Transverse colon (tissue), 4 donors: ENCODE results near the gene GFPT1. TPM values are rescaled to one million over a fixed set of nuclear protein-coding genes. Genes with fewer than 3 reads are reported as not detected.

Experiments
- DNase-seq: peaks from one replicate; pipeline ENCODE4 v3.0.0-alpha.2; 2019
- H3K27ac ChIP-seq, 4 donors: fragments of 200-600 bp; sonication (generic); 2 replicates each; pipeline ENCODE4 v1.5.1; 2016 to 2018; ENCODE audit warnings: inconsistent platforms in 4 of 4
- H3K27me3 ChIP-seq: fragments of 200-600 bp; sonication (generic); 2 replicates; pipeline ENCODE4 v1.5.1; 2017; ENCODE audit warnings: inconsistent platforms
- H3K36me3 ChIP-seq, 4 donors: fragments of 200-600 bp; sonication (generic); 2 replicates each; pipeline ENCODE4 v1.5.1; 2017 to 2019; ENCODE audit warnings: inconsistent platforms in 4 of 4
- H3K4me1 ChIP-seq, 4 donors: fragments of 200-600 bp; sonication (generic); 2 replicates each; pipeline ENCODE4 v1.5.1; 2017 to 2020; ENCODE audit warnings: inconsistent platforms in 4 of 4
- H3K4me3 ChIP-seq, 4 donors: fragments of 200-600 bp; sonication (generic); 1 replicate in 1 of 4; 2 replicates in 3 of 4; pipeline versions ENCODE4 v1.5.1 to v1.6.1; 2017 to 2019; ENCODE audit warnings: inconsistent platforms in 4 of 4
- H3K9me3 ChIP-seq, 2 donors: fragments of 200-600 bp; sonication (generic); 2 replicates each; pipeline ENCODE4 v1.5.1; 2017 to 2019; ENCODE audit warnings: inconsistent platforms in 2 of 2
- CTCF ChIP-seq, 5 experiments: fragments of 200-600 bp in 3 of 5; fragments of 450-650 bp in 2 of 5; sonication (generic) in 3 of 5; IDR thresholded peaks; 1 replicate in 2 of 5; 2 replicates in 3 of 5; pipeline ENCODE4 v1.5.1; 2016 to 2017; ENCODE audit warnings: antibody characterized with exemption in 5 of 5, inconsistent platforms in 3 of 5, mild to moderate bottlenecking in 2 of 5, moderate library complexity in 1 of 5
- EP300 ChIP-seq: sonication (generic); formaldehyde crosslinking; IDR thresholded peaks from one replicate; pipeline ENCODE4 v1.6.1; 2017; ENCODE audit warnings: antibody characterized with exemption, low read depth
- POLR2A ChIP-seq: fragments of 450-650 bp; IDR thresholded peaks from one replicate; pipeline ENCODE4 v1.6.1; 2016; ENCODE audit warnings: antibody characterized with exemption, mild to moderate bottlenecking, moderate library complexity
- POLR2AphosphoS5 ChIP-seq, 3 donors: sonication (generic); formaldehyde crosslinking; IDR thresholded peaks; one replicate each; pipeline ENCODE4 v1.6.1; 2016; ENCODE audit warnings: antibody characterized with exemption in 3 of 3
- WGBS, 2 donors: methylation state at CpG; one replicate each; pipeline ENCODE4 v1.1.5; 2018; ENCODE audit warnings: low coverage in 1 of 2; 5-methylcytosine and 5-hydroxymethylcytosine counted together
- in situ Hi-C, 4 donors: fragments of 200-750 bp; cut with MboI; loops; one replicate each; pipeline versions ENCODE4 v1.15.0 to v1.15.1; 2017; ENCODE audit warnings: low sequenced_read_pairs in 3 of 4, low pct_ligation_motif_present in 1 of 4, low pct_unique_long_range_greater_than_20kb in 1 of 4
- intact Hi-C: fragments of 100-400 bp; cut with DNase I; formaldehyde crosslinking; loops from one replicate; pipeline ENCODE4 v1.15.1; 2023; ENCODE audit warnings: low total_unique reads
- total RNA-seq, 4 donors: library from RNA; depleted of rRNA; stranded (reverse); fragments of >200 nt; gene quantifications; one replicate each; pipeline ENCODE4 v1.1.0, GENCODE V29; 2016

The GFPT1 gene
- total RNA-seq, 4 donors from 2014 or later: 28.4 to 108 (median 46.9) TPM

- H3K27ac ChIP-seq: peak overlapping the region; percentile 90 to 96 (median 92)
- no peaks in the 10 kb centered on the region for H3K27me3 ChIP-seq
- H3K4me1 ChIP-seq: peaks cover 6 to 57% (median 29%) of the 10 kb centered on the region in 4 donors
- 76 to 77% methylated on average over 11 to 14 of the region's 14 CpGs for whole genome bisulfite sequencing, 2 donors
- no peak for TF ChIP-seq POLR2AphosphoS5 (IDR thresholded peaks at IDR 0.05)
- no peak for TF ChIP-seq POLR2A
- no peak for TF ChIP-seq CTCF (IDR thresholded peaks at IDR 0.05)
- TF ChIP-seq EP300: no peak
- peak overlapping the region in 3 of 4 donors; percentile 73 to 93 (median 92) for H3K4me3 ChIP-seq
- no peaks in the 10 kb centered on the region for H3K9me3 ChIP-seq
- intact Hi-C loops (loop anchor here (2.0 kb wide), 1 partner anchor 49 kb away; the partner anchor contains the start of gene NFU1), in situ Hi-C loops (no loop called here)
- no peak for DNase-seq
- no peaks in the 10 kb centered on the region for H3K36me3 ChIP-seq
Observed at GRCh38 chr2:69387770-69388481, 899 bp upstream of the GFPT1 start.

GRCh38 chr2:69386360-69386759, 667 bp downstream of the GFPT1 start:
- Histone ChIP-seq H3K27ac (peak overlapping the region; percentile 90 to 96 (median 92)), H3K4me1 (peaks cover 12 to 73% (median 44%) of the 10 kb centered on the region in 4 donors), H3K27me3 (no peaks in the 10 kb centered on the region), H3K9me3 (no peaks in the 10 kb centered on the region), H3K4me3 (peak overlapping the region; percentile 73 to 93 (median 90)), H3K36me3 (no peaks in the 10 kb centered on the region)
- TF ChIP-seq EP300 (no peak), CTCF (IDR thresholded peaks at IDR 0.05) (no peak), POLR2A (no peak), POLR2AphosphoS5 (IDR thresholded peaks at IDR 0.05) (no peak)
- in situ Hi-C loops: no loop called here
- intact Hi-C loops: loop anchor here (2.0 kb wide), 1 partner anchor 50 kb away; the partner anchor contains the start of gene NFU1
- 4 to 10% methylated on average over 2 to 6 of the region's 6 CpGs for WGBS, 2 donors
- no peak for DNase-seq

- intact Hi-C loops (loop anchor here (2.0 kb wide), 1 partner anchor 51 kb away; the partner anchor contains the start of gene NFU1), in situ Hi-C loops (no loop called here)
- Histone ChIP-seq H3K9me3 (no peaks in the 10 kb centered on the region), H3K4me3 (peak overlapping the region; percentile 73 to 93 (median 90)), H3K36me3 (no peaks in the 10 kb centered on the region), H3K4me1 (peaks cover 12 to 73% (median 45%) of the 10 kb centered on the region in 4 donors), H3K27ac (peak overlapping the region; percentile 90 to 96 (median 92)), H3K27me3 (no peaks in the 10 kb centered on the region)
- peak; percentile 28 for DNase-seq
- TF ChIP-seq POLR2AphosphoS5 (IDR thresholded peaks at IDR 0.05) (peak in 1 of 3 donors; percentile 70), EP300 (no peak), POLR2A (no peak)
- 27 to 31% methylated on average over 8 of the region's 8 CpGs for WGBS, 2 donors
Observed at GRCh38 chr2:69385443-69386151, 1.4 kb downstream of the GFPT1 start.

- H3K27ac ChIP-seq: peak overlapping the region; percentile 90 to 96 (median 92)
- H3K36me3 ChIP-seq: no peaks in the 10 kb centered on the region
- no peak overlapping the region for H3K4me3 ChIP-seq
- in situ Hi-C loops (no loop called here), intact Hi-C loops (no loop called here)
- 89 to 97% methylated on average over 5 of the region's 5 CpGs for WGBS, 2 donors
- TF ChIP-seq POLR2AphosphoS5 (IDR thresholded peaks at IDR 0.05) (no peak), EP300 (no peak), CTCF (IDR thresholded peaks at IDR 0.05) (no peak), POLR2A (no peak)
- peaks cover 12 to 73% (median 47%) of the 10 kb centered on the region in 4 donors for H3K4me1 ChIP-seq
- H3K9me3 ChIP-seq: no peaks in the 10 kb centered on the region
- no peak for DNase-seq
- H3K27me3 ChIP-seq: no peaks in the 10 kb centered on the region
Observed at GRCh38 chr2:69384618-69385081, 2.4 kb downstream of the GFPT1 start.
